Neural crest cell (in vitro differentiated cells): Measurements from ENCODE around the gene PRRT1B. TPM values are rescaled to one million over a fixed set of nuclear protein-coding genes. Genes with fewer than 3 reads are reported as not detected.
A peak's percentile ranks its signal among the peaks of the same experiment; 100 is the strongest.
"Not testable (repeated sequence)": the region's sequence is repeated elsewhere in the genome, so short reads cannot be mapped to it uniquely, and the experiment has no call there.

Source experiments
- DNase-seq: peaks from one replicate; pipeline ENCODE4 v3.0.0; 2021; ENCODE audit warnings: low read depth, mixed read lengths, low spot score
- H3K27ac Mint-ChIP-seq: one replicate; pipeline ENCODE4 v1.8.0; 2021; ENCODE audit warnings: mild to moderate bottlenecking, mixed read lengths; ENCODE audit not compliant: unreplicated experiment
- H3K27me3 Mint-ChIP-seq: 2 replicates; pipeline ENCODE4 v1.8.0; 2021; ENCODE audit warnings: low read depth, mild to moderate bottlenecking, mixed read lengths
- H3K36me3 Mint-ChIP-seq: 2 replicates; pipeline ENCODE4 v1.8.0; 2021; ENCODE audit warnings: low read depth, mild to moderate bottlenecking, mixed read lengths
- H3K4me1 Mint-ChIP-seq: 2 replicates; pipeline ENCODE4 v1.8.0; 2021; ENCODE audit warnings: mixed read lengths
- H3K4me3 Mint-ChIP-seq: one replicate; pipeline ENCODE4 v1.8.0; 2021; ENCODE audit warnings: mild to moderate bottlenecking, mixed read lengths
- H3K9me3 Mint-ChIP-seq: 2 replicates; pipeline ENCODE4 v1.8.0; 2021; ENCODE audit warnings: mixed read lengths
- total RNA-seq: library from RNA; stranded (reverse); gene quantifications from 2 replicates; pipeline ENCODE4 v1.2.1, GENCODE V29; 2021
- TF ChIP-seq, protein P1 (sequence below): fragments of 200-600 bp; sonication (generic); conservative IDR thresholded peaks from 2 replicates; pipeline ENCODE4 v1.5.0; 2021; ENCODE audit warnings: antibody characterized with exemption, mild to moderate bottlenecking

PRRT1B gene
- total RNA-seq, 1 donor from 2014 or later = not detected

DNA sequence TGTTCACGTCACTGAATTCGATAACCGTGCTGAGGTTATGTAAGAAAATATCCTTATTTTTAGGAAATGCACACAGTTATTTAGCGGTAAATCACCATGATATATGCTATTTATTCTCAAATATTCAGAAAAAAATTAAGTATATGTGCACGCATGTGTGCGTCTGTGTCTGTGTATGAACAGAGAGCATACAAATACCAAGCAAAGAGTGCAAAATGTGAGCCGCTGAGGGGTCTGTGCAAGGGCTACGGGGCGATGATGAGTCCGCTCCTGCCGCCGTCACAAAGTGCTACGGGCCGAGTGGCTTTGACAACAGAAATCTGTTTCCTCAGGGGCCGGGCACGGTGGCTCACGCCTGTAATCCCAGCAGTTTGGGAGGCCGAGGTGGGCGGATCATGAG, 7.4 kb upstream of the PRRT1B start:
- no peak for DNase-seq
- Mint-ChIP-seq H3K4me1 (no peaks in the 10 kb centered on the region), H3K27me3 (no peaks in the 10 kb centered on the region), H3K36me3 (peaks cover 2% of the 10 kb centered on the region), H3K27ac (no peak overlapping the region), H3K4me3 (no peak overlapping the region), H3K9me3 (peaks cover 11% of the 10 kb centered on the region)
- TF ChIP-seq, protein P1, sequence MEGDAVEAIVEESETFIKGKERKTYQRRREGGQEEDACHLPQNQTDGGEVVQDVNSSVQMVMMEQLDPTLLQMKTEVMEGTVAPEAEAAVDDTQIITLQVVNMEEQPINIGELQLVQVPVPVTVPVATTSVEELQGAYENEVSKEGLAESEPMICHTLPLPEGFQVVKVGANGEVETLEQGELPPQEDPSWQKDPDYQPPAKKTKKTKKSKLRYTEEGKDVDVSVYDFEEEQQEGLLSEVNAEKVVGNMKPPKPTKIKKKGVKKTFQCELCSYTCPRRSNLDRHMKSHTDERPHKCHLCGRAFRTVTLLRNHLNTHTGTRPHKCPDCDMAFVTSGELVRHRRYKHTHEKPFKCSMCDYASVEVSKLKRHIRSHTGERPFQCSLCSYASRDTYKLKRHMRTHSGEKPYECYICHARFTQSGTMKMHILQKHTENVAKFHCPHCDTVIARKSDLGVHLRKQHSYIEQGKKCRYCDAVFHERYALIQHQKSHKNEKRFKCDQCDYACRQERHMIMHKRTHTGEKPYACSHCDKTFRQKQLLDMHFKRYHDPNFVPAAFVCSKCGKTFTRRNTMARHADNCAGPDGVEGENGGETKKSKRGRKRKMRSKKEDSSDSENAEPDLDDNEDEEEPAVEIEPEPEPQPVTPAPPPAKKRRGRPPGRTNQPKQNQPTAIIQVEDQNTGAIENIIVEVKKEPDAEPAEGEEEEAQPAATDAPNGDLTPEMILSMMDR = no peak

DNA sequence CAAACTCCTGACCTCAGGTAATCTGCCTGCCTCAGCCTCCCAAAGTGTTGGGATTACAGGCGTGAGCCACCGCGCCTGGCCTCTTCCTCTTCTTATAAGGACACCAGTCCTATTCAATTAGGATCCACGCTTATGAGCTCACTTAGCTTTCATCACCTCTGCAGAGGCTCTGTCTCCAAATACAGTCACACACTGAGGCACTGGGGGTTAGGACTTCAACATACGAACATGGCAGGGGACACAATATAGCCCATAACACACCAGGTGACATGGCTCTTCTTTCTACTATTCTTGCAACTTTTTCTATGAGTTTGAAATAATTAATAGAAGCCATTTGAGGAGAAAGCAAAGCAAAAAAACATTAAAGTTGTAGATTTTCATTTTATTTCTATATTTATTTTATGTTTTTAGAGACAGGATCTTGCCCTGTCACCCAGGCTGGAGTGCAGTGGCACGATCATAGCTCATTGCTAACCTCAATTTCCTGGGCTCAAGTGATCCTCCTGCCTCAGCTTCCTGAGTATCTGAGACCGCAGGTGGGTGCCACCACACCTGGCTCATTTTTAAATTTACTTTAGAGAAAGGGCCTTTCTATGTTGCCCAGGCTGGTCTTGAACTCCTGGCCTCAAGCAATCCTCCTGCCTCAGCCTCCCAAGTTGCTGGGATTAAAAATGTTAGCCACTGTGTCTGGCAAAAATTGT, 6.0 kb upstream of the PRRT1B start:
- no peak for DNase-seq
- Mint-ChIP-seq H3K27me3 (no peaks in the 10 kb centered on the region), H3K27ac (no peak overlapping the region), H3K4me3 (no peak overlapping the region), H3K9me3 (peaks cover 13% of the 10 kb centered on the region), H3K36me3 (peaks cover 7% of the 10 kb centered on the region), H3K4me1 (no peaks in the 10 kb centered on the region)
- TF ChIP-seq, protein P1 = no peak

DNA sequence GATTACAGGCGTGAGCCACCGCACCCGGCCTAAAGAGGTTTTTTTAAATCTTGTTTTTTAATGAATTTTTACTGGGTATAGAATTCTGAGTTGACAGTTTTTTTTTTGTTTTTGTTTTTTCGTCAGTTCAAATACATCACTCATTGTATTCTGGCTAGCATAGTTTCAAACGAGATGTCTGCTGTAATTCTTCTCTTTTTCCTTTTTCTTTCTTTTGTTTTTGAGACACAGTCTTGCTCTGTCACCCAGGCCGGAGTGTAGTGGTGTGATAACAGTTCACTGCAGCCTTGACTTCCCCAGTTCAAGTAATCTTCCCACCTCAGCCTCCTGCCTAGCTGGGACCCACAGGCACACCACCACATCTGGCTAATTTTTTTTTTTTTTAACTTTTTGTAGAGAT, 2.2 kb upstream of the PRRT1B start:
- no peak for DNase-seq
- H3K27ac Mint-ChIP-seq = no peak overlapping the region
- peaks cover 15% of the 10 kb centered on the region for H3K36me3 Mint-ChIP-seq
- H3K4me1 Mint-ChIP-seq = no peaks in the 10 kb centered on the region
- H3K9me3 Mint-ChIP-seq = peaks cover 10% of the 10 kb centered on the region
- H3K27me3 Mint-ChIP-seq = peaks cover 13% of the 10 kb centered on the region
- TF ChIP-seq, protein P1 = no peak
- H3K4me3 Mint-ChIP-seq = no peak overlapping the region

DNA sequence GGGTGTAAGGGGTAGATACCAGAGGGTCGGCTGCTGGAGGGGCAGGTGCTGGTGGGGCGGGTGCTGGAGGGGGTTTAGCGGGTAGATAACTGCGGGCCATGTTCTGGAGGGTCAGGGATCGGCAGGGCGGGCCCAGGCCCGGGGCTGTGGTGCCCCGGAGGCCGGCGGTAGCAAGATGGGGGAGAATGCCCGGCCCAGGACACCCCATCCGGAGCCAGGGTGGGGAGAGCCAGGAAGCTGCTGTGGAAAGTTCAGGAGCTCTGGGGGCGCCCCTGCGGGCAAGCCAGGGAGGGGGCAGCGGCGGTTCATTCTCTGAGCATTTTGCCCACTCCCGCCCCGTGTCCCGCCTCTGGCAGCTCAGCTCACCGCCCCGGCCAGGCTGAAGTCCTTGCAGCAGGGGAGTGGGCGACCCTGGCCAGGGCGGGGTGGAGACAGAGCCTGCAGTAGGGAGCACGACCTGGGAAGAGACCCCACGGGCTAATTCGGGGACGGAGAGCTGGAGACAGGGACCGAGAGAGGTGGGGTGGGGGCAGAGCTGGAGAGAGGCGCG, 538 bp downstream of the PRRT1B start:
- Mint-ChIP-seq H3K4me3 (no peak overlapping the region), H3K27ac (no peak overlapping the region), H3K36me3 (peaks cover 15% of the 10 kb centered on the region), H3K4me1 (no peaks in the 10 kb centered on the region), H3K27me3 (peaks cover 35% of the 10 kb centered on the region), H3K9me3 (peaks cover 10% of the 10 kb centered on the region)
- TF ChIP-seq, protein P1 = no peak
- DNase-seq = no peak

DNA sequence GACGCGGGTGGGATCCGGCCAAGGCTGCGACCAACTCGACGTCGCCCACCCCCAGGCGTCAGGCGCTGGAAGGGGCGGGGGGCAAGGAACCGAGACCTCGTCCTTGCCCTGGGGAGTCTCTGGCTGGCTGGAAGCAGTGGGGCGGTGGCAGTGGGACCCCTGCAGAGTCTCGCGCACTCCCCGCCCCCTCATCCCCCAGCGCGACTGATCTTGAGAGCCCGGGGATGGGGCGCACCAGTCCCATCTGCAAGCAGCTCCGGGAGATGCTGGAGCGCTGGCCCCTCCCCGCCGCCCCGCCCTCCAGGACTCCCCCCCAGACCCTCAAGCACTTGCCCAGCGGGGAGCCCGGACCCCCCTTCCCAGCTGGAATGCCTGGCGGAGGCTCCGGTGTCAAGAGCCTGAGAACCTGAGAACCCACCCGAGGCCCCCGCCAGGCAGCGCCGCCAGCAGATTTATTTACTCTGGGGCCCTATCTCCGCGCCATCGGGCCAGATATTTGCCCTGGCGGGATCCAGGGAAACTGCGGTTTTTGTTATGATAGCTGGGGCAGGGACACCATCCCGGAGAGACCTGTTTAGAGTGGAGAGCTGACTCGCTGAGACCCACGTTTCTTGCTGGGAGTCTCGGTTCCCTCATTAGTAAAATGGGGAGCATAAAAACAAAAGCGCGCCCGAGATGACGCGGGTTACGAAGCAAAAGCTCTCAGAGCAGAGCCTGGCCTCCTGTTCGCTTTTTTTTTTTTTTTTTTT, 1.2 kb downstream of the PRRT1B start:
- TF ChIP-seq, protein P1 = peak; percentile 19
- DNase-seq = no peak
- Mint-ChIP-seq H3K36me3 (peaks cover 15% of the 10 kb centered on the region), H3K9me3 (peaks cover 10% of the 10 kb centered on the region), H3K27me3 (peaks cover 36% of the 10 kb centered on the region), H3K4me1 (no peaks in the 10 kb centered on the region), H3K27ac (no peak overlapping the region), H3K4me3 (no peak overlapping the region)

DNA sequence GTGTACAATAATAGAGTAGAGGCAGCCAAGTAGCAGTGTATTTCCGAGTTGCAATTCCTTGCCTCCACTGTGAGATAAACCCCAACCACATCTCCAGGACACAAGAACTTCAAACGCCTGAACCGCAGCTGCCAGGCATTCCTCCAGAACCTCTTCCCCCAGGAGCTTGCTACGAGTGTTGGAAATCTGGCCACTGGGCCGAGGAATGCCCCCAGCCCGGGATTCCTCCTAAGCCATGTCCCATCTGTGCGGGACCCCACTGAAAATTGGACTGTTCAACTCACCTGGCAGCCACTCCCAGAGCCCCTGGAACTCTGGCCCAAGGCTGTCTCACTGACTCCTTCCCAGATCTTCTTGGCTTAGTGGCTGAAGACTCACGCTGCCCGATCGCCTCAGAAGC, 3.9 kb downstream of the PRRT1B start:
- not testable (repeated sequence) for H3K27ac Mint-ChIP-seq, H3K4me1 Mint-ChIP-seq, H3K9me3 Mint-ChIP-seq, H3K4me3 Mint-ChIP-seq, H3K36me3 Mint-ChIP-seq, DNase-seq
- peaks cover 58% of the 10 kb centered on the region for H3K27me3 Mint-ChIP-seq

DNA sequence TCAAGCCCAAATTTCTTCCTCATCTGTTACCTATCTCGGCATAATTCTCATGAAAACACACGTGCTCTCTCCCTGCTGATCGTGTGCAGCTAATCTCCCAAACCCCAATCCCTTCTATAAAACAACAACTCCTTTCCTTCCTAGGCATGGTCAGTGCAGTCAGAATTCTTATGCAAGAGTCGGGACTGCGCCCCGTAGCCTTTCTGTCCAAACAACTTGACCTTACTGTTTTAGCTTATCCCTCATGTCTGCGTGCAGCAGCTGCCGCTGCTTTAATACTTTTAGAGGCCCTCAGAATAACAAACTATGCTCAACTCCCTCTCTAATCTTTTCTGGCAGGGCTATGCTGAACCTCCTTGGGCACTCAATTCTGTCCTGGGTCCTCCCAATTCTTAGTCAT, 5.1 kb downstream of the PRRT1B start:
- H3K36me3 Mint-ChIP-seq, H3K27ac Mint-ChIP-seq, H3K4me1 Mint-ChIP-seq, DNase-seq, H3K9me3 Mint-ChIP-seq, H3K4me3 Mint-ChIP-seq: not testable (repeated sequence)
- H3K27me3 Mint-ChIP-seq = peaks cover 67% of the 10 kb centered on the region
